DMS53 (cell line): ENCODE results near the gene L1CAM.

Experiments used
- DNase-seq: peaks from one replicate; lab custom pipeline; 2025; lab: John Stamatoyannopoulos, UW

Gene L1CAM

GRCh38 chrX:153903991-153904957 is 18.3 kb upstream of the L1CAM start, which contains the start of gene AVPR2:
AVPR2 (plus strand) TSS chrX:153904673; CDS start chrX:153905146, 473 bp downstream.
- DNase-seq, result no peak

GRCh38 chrX:153903238-153903980 is 17.4 kb upstream of the L1CAM start:
- no peak for DNase-seq

- DNase-seq, result no peak
Observed at GRCh38 chrX:153902385-153902784, 16.4 kb upstream of the L1CAM start.

- DNase-seq, result no peak
Observed at GRCh38 chrX:153901753-153902140, 15.8 kb upstream of the L1CAM start.

- peak; percentile 76 for DNase-seq
Observed at GRCh38 chrX:153900831-153901752, 15.1 kb upstream of the L1CAM start.

- DNase-seq, result no peak
Observed at GRCh38 chrX:153897899-153898298, 11.9 kb upstream of the L1CAM start.

- peak; percentile 66 for DNase-seq
Observed at GRCh38 chrX:153889123-153889522, 3.1 kb upstream of the L1CAM start.

GRCh38 chrX:153888344-153888743 is 2.4 kb upstream of the L1CAM start:
- DNase-seq, result no peak

DNA sequence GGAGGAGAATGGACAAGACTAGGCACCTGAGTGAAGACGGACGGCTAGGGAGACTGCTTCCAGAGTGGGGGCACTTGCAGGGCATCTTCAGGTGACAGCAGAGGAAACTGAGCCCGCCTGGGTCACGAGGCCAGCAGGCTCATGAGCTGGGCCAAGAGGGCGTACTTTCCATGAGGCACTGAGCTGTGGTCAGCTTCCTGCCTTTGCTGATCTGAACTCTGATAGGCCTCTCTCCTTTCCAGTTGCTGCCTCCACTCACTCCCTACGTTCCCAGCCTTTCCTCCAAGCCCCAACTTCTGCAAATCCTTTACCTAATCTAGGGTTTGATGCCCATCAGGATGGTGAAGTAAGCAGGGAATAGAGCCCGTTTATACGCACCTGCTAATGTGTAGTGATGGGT is 1.4 kb upstream of the L1CAM start:
- no peak for DNase-seq

GRCh38 chrX:153886915-153887314 is 942 bp upstream of the L1CAM start:
- DNase-seq, result no peak

DNA sequence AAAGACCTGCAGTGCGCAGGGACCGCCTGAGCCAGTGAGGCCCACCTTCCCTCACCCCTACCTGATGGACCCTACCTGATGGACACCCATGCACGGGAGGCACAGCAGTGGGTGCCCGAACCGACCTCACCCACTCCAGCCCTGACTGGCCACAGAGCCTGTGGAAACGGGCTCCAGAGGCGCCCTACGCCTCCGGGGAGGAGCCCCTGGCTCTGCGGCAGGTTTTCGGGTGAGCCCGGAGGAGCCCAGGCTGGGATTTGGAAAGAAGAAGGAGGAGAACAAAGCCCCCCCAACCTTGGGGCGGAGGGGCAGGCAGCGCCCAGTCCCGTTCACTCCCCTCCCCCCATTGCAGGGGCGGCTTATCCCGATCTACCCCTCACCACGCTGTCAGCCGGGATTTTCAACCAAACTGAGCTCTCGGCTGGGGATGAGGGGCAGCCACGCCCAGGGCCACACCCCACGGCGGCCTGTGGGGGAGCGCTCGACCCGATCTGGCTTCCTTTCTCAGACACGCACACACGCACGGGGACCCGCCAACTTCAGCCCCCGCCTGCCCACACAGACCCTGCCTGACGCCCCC is 675 bp downstream of the L1CAM start:
- DNase-seq, result no peak

DNA sequence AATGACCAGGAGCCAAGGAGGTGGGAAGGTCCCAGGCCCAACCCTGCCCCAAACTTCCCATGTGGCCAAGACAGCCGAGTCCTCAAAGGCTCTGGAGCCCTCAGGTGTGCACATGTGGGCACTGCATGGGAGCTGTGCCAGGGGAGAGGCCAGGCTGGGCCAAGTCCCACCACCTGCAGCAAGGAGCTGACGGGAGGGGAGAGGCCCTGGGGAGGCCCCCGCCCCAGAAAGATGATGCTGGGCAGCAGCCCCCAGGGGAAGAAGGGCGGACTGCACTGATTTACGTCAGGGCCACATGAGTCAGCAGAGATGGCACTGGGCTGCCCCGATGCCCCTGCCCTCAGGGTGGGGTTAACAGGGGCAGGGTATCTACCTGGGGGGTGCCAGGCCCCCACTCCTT is 1.4 kb downstream of the L1CAM start:
- DNase-seq, result peak; percentile 62

GRCh38 chrX:153884136-153884535 is 1.8 kb downstream of the L1CAM start:
- no peak for DNase-seq

GRCh38 chrX:153883163-153883843 is 2.7 kb downstream of the L1CAM start:
- no peak for DNase-seq

- no peak for DNase-seq
Observed at GRCh38 chrX:153882557-153882956, 3.4 kb downstream of the L1CAM start.

DNA sequence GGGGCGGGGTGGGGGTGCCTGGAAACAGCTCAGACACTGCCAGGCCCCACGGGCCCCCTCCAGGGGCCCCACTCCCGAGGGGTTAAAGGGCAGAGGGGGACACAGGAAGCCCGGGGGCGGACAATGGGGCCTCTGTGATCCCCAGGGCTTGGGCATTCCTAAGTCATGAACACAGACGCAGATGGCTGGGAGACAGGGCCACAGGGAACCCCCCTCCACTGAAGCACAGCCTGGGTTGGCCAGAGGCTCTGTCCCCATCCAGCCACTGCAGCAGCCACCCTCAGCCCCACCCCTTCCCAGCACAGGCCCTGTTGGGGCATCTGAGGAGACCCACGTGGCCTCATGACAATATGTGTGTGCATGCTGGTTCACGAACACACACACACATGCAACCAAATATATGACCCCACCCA is 3.9 kb downstream of the L1CAM start:
- DNase-seq, result no peak

- no peak for DNase-seq
Observed at GRCh38 chrX:153881281-153881680, 4.7 kb downstream of the L1CAM start.

DNA sequence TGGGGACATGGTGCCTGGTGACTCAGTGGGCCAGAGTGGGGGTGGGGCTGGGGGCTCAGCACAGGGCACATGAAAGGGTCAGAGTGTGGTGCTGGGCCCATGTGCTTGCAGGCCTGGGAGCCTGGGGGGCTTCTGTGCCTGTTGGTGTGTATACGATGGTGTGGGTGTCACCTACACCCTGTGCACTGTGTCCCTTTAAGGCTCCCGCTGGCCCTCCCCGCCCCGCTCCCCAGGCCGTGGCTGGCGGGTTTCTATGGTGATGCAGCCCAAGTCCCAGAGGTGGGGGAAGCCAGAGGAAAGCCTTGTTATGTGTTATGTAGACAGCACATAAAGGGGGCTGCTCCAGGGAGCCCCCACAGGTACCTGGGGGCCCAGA is 5.5 kb downstream of the L1CAM start:
- DNase-seq, result no peak

DNA sequence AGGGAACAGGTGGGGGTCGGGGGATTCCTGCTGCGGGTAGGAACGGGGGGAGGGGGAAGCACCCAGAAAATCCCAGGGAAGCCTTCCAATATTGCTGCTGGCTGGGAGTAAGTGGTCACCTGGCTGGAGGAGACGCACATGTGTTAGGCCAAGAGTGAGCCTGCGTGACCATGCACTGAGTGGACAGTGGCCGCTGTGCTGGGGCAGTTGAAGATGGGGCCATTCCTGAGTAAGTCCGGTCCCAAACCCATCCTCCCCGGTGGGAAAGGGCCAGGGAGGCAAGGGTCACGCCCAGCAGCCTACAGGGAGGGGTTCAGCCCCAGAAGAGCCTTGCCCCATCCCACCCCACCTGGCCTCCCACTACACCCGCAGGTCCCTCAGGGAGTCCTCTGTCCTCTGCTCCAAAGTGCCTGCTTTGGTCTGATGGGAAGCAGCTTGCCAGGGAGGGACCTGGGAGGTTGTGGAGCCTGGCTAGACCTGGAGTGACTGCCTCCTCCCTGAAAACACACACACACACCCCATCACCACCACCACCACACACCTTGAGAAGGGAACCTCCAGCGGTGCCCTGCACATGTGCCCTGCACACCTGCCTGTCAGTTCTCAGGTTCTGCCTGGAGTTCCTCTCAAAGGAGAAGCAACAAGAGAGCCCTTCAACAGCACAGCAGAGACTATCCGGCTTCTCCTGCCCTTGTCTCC is 6.1 kb downstream of the L1CAM start:
- no peak for DNase-seq

DNA sequence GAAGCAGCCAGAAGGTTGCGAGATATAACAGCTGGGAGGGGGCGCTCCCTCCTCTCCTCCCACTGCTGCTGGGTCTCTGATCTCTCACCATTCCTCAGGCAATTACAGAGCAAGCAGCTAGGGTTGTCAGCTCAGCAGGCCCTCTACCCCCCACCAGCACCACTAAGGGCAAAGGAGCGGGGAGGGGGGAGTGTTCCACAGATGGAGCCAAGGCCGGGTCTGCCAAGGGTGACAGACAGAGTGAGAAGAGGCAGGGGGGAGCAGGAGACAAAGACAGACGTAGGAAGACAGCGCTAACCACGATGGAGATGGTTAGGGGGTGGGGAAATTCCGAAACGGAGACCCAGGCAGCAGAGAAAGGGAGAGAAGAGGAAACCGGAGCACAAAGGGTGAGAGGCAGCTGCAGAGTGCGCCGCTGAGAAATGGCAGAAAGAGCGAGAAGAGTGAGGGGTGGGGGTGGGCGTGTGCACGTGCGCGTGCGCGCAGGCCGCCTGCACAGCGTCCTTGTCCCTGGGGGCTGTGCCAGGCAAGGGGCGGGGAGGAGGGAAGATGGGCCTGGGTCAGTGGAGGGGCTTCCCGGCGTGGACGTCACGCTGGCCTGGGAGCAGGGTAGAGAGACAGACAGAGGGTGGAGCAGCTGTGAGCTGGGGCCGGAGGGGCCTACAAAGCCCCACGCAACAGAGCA is 6.9 kb downstream of the L1CAM start:
- no peak for DNase-seq
